A673 (cell line): ENCODE data around the gene ATP4A. TPM values are rescaled to one million over a fixed set of nuclear protein-coding genes. Genes with fewer than 3 reads are reported as not detected.

ENCODE experiments used
- BruUV-seq: library from RNA; stranded (reverse); fragments of 400-500 nt; replicated peaks from 2 replicates; lab custom pipeline; 2021; lab: Mats Ljungman, UMichigan
- CTCF ChIA-PET: fragments of 300-600 bp; sonication (Branson Sonifier 250); formaldehyde crosslinking; loops from one replicate; lab custom pipeline; 2022; ENCODE audit warnings: antibody characterized with exemption; lab: Charles Lee
- POLR2A ChIA-PET: fragments of 300-600 bp; sonication (Branson Sonifier 250); formaldehyde crosslinking; loops from one replicate; lab custom pipeline; 2022; ENCODE audit warnings: antibody characterized with exemption; ENCODE audit not compliant: low non-redundant PET; lab: Charles Lee
- DNase-seq: peaks from one replicate; pipeline ENCODE4 v3.0.0-alpha.2; 2015; ENCODE audit warnings: low spot score
- H3K27ac ChIP-seq: fragments of 200-600 bp; sonication (generic); 2 replicates; pipeline ENCODE4 v1.5.1; 2016; ENCODE audit warnings: mixed run types, low read depth, mild to moderate bottlenecking, mixed read lengths, antibody characterized with exemption, low read length; ENCODE audit not compliant: poor library complexity, severe bottlenecking
- H3K27me3 ChIP-seq: fragments of 200-600 bp; sonication (generic); replicated peaks from 2 replicates; pipeline ENCODE4 v1.6.1; 2017; ENCODE audit warnings: mixed run types, low read depth, mild to moderate bottlenecking, mixed read lengths, antibody characterized with exemption, low read length; ENCODE audit not compliant: insufficient read depth, poor library complexity
- H3K36me3 ChIP-seq: fragments of 200-600 bp; sonication (generic); 2 replicates; pipeline ENCODE4 v1.6.1; 2016; ENCODE audit warnings: mixed run types, mild to moderate bottlenecking, mixed read lengths, antibody characterized with exemption, low read length; ENCODE audit not compliant: insufficient read depth, poor library complexity, severe bottlenecking
- H3K4me1 ChIP-seq: fragments of 200-600 bp; sonication (generic); 2 replicates; pipeline ENCODE4 v1.6.1; 2017; ENCODE audit warnings: mixed run types, mild to moderate bottlenecking, mixed read lengths, antibody characterized with exemption, low read length; ENCODE audit not compliant: insufficient read depth, poor library complexity, severe bottlenecking
- H3K4me3 ChIP-seq: fragments of 200-600 bp; sonication (generic); 2 replicates; pipeline ENCODE4 v1.5.1; 2016; ENCODE audit warnings: low read depth, mixed run types, mild to moderate bottlenecking, mixed read lengths, low read length; ENCODE audit not compliant: poor library complexity, severe bottlenecking
- H3K9me3 ChIP-seq: fragments of 200-600 bp; sonication (generic); 2 replicates; pipeline ENCODE4 v1.6.1; 2016; ENCODE audit warnings: mixed run types, low read depth, mild to moderate bottlenecking, mixed read lengths, antibody characterized with exemption, low read length; ENCODE audit not compliant: poor library complexity, severe bottlenecking
- CTCF ChIP-seq: fragments of 300-800, 200-600 bp; sonication (generic); conservative IDR thresholded peaks from 2 replicates; pipeline ENCODE4 v1.5.1; 2017; ENCODE audit warnings: low read depth, mild to moderate bottlenecking, antibody characterized with exemption, low read length, moderate library complexity, mixed read lengths
- EZH2 ChIP-seq: fragments of 200-600 bp; sonication (generic); IDR thresholded peaks from 2 replicates; pipeline ENCODE4 v1.6.1; 2017; ENCODE audit warnings: borderline replicate concordance, low read depth, mild to moderate bottlenecking, mixed read lengths, antibody characterized with exemption, low read length; ENCODE audit not compliant: poor library complexity, severe bottlenecking
- intact Hi-C: fragments of 100-400 bp; cut with micrococcal nuclease; formaldehyde crosslinking; loops from one replicate; pipeline ENCODE4 v1.10.0; 2022; ENCODE audit not compliant: unreplicated experiment
- total RNA-seq: library from RNA; stranded (reverse); gene quantifications from 2 replicates; pipeline ENCODE4 v1.2.3, GENCODE V29; 2021

Gene ATP4A
- total RNA-seq, 1 experiment from 2014 or later: not detected

- H3K36me3 ChIP-seq: no peaks in the 10 kb centered on the region
- ChIA-PET CTCF (no interaction called here), POLR2A (no interaction called here)
- no TSS peak for BruUV-seq
- no peaks in the 10 kb centered on the region for H3K9me3 ChIP-seq
- H3K27ac ChIP-seq: no peak overlapping the region
- H3K4me3 ChIP-seq: no peak overlapping the region
- intact Hi-C loops: no loop called here
- H3K27me3 ChIP-seq: peaks cover 29% of the 10 kb centered on the region
- TF ChIP-seq EZH2 (no peak), CTCF (no peak)
- H3K4me1 ChIP-seq: no peaks in the 10 kb centered on the region
- no peak for DNase-seq
Observed at GRCh38 chr19:35522745-35523327, 40.6 kb downstream of the ATP4A start.

- POLR2A ChIA-PET: no interaction called here
- DNase-seq: no peak
- H3K27ac ChIP-seq: no peak overlapping the region
- H3K4me3 ChIP-seq: no peak overlapping the region
- no peak for TF ChIP-seq EZH2
- TF ChIP-seq CTCF: no peak
- H3K9me3 ChIP-seq: no peaks in the 10 kb centered on the region
- CTCF ChIA-PET: no interaction called here
- no peaks in the 10 kb centered on the region for H3K4me1 ChIP-seq
- no TSS peak for BruUV-seq
- intact Hi-C loops: no loop called here
- no peaks in the 10 kb centered on the region for H3K36me3 ChIP-seq
- H3K27me3 ChIP-seq: peaks cover 26% of the 10 kb centered on the region
Observed at GRCh38 chr19:35521124-35521743, 42.2 kb downstream of the ATP4A start.

GRCh38 chr19:35519291-35519690 lies 44.2 kb downstream of the ATP4A start:
- H3K4me3 ChIP-seq: no peak overlapping the region
- intact Hi-C loops: no loop called here
- TF ChIP-seq CTCF (no peak), EZH2 (no peak)
- BruUV-seq: no TSS peak
- H3K9me3 ChIP-seq: no peaks in the 10 kb centered on the region
- ChIA-PET POLR2A (no interaction called here), CTCF (no interaction called here)
- peaks cover 19% of the 10 kb centered on the region for H3K27me3 ChIP-seq
- H3K36me3 ChIP-seq: no peaks in the 10 kb centered on the region
- DNase-seq: no peak
- no peaks in the 10 kb centered on the region for H3K4me1 ChIP-seq
- no peak overlapping the region for H3K27ac ChIP-seq
